CD4-positive, CD25-positive, alpha-beta regulatory T cell (primary cell): Measurements from ENCODE around the gene SERINC5. TPM values are rescaled to one million over a fixed set of nuclear protein-coding genes. Genes with fewer than 3 reads are reported as not detected.
A peak's percentile ranks its signal among the peaks of the same experiment; 100 is the strongest.
"Not testable (repeated sequence)": the region's sequence is repeated elsewhere in the genome, so short reads cannot be mapped to it uniquely, and the experiment has no call there.

Experiments
- ATAC-seq, 2 donors: fragments of 150-1000 bp; cut with Tn5 transposase; one replicate each; pipeline ENCODE4 v1.10.0; 2021; ENCODE audit warnings: low read depth in 2 of 2, moderate number of reproducible peaks in 2 of 2, moderate library complexity in 1 of 2
- DNase-seq, 3 donors: peaks; one replicate each; pipeline versions ENCODE4 v3.0.0 to v3.0.0-alpha.2; 2012 to 2022; ENCODE audit warnings: mixed read lengths in 1 of 3
- H3K27ac ChIP-seq: one replicate; pipeline ENCODE4 v1.7.0; 2013; ENCODE audit warnings: mild to moderate bottlenecking, low read length; ENCODE audit not compliant: insufficient read depth, poor library complexity, severe bottlenecking
- H3K27me3 ChIP-seq: one replicate; pipeline ENCODE4 v1.7.0; 2013; ENCODE audit warnings: low read length; ENCODE audit not compliant: control insufficient read depth, insufficient read depth
- H3K36me3 ChIP-seq: one replicate; pipeline ENCODE4 v1.7.0; 2013; ENCODE audit warnings: mild to moderate bottlenecking, low read length, moderate library complexity; ENCODE audit not compliant: control insufficient read depth, insufficient read depth
- H3K4me1 ChIP-seq: 2 replicates; pipeline ENCODE4 v1.7.0; 2013; ENCODE audit warnings: mild to moderate bottlenecking, low read length; ENCODE audit not compliant: insufficient read depth, control insufficient read depth, poor library complexity, severe bottlenecking
- H3K4me3 ChIP-seq: one replicate; pipeline ENCODE4 v1.7.0; 2013; ENCODE audit warnings: low read depth, mild to moderate bottlenecking, low read length, moderate library complexity
- H3K9me3 ChIP-seq, 2 experiments: 1 replicate in 1 of 2; 2 replicates in 1 of 2; pipeline ENCODE4 v1.7.0; 2013; ENCODE audit warnings: low read length in 2 of 2, mild to moderate bottlenecking in 1 of 2, moderate library complexity in 1 of 2; ENCODE audit not compliant: control insufficient read depth in 2 of 2
- H3K27ac Mint-ChIP-seq, 3 donors: one replicate each; pipeline ENCODE4 v1.8.0; 2020 to 2022; ENCODE audit warnings: mild to moderate bottlenecking in 3 of 3, mixed read lengths in 3 of 3, moderate library complexity in 2 of 3
- H3K27me3 Mint-ChIP-seq: one replicate; pipeline ENCODE4 v1.8.0; 2022; ENCODE audit warnings: mild to moderate bottlenecking, mixed read lengths
- H3K36me3 Mint-ChIP-seq: one replicate; pipeline ENCODE4 v1.8.0; 2020; ENCODE audit warnings: mixed read lengths
- H3K4me1 Mint-ChIP-seq, 4 donors: one replicate each; pipeline ENCODE4 v1.8.0; 2020 to 2022; ENCODE audit warnings: mixed read lengths in 4 of 4, mild to moderate bottlenecking in 1 of 4
- H3K4me3 Mint-ChIP-seq, 4 donors: one replicate each; pipeline ENCODE4 v1.8.0; 2020 to 2022; ENCODE audit warnings: mild to moderate bottlenecking in 4 of 4, mixed read lengths in 4 of 4, moderate library complexity in 3 of 4
- H3K9me3 Mint-ChIP-seq, 7 donors: one replicate each; pipeline ENCODE4 v1.8.0; 2020 to 2022; ENCODE audit warnings: mixed read lengths in 7 of 7, mild to moderate bottlenecking in 3 of 7, moderate library complexity in 2 of 7
- polyA plus RNA-seq, 4 donors: library from polyadenylated mRNA; unstranded; fragments of 300-500 nt; fragmentation: Illumina TruSeq; gene quantifications; one replicate each; pipeline ENCODE4 v1.2.3, GENCODE V29; 2021
- total RNA-seq: library from RNA; stranded (reverse); gene quantifications from one replicate; pipeline ENCODE4 v1.2.3, GENCODE V29; 2022

Gene SERINC5
- total and polyA plus RNA-seq, 5 donors from 2014 or later = 12.7 to 80.3 (median 16.9) TPM

GRCh38 chr5:80205846-80206245 is 50.0 kb downstream of the SERINC5 start:
- peak overlapping the region; percentile 8 to 55 (median 34) for H3K4me3 Mint-ChIP-seq
- H3K4me1 Mint-ChIP-seq = peaks cover 25 to 87% (median 62%) of the 10 kb centered on the region in 4 donors
- H3K9me3 Mint-ChIP-seq = peaks cover 0 to 1% (median 0%) of the 10 kb centered on the region in 7 donors
- peaks cover 31% of the 10 kb centered on the region for H3K36me3 Mint-ChIP-seq
- H3K27ac Mint-ChIP-seq = peak overlapping the region; percentile 69 to 97 (median 90)
- no peaks in the 10 kb centered on the region for H3K9me3 ChIP-seq
- ATAC-seq (no peak), DNase-seq (no peak)
- H3K4me1 ChIP-seq = peaks cover 22% of the 10 kb centered on the region
- peaks cover 23% of the 10 kb centered on the region for H3K36me3 ChIP-seq
- peak overlapping the region; percentile 29 for H3K4me3 ChIP-seq
- peak overlapping the region; percentile 30 for H3K27ac ChIP-seq
- no peaks in the 10 kb centered on the region for H3K27me3 ChIP-seq
- H3K27me3 Mint-ChIP-seq = no peaks in the 10 kb centered on the region

DNA sequence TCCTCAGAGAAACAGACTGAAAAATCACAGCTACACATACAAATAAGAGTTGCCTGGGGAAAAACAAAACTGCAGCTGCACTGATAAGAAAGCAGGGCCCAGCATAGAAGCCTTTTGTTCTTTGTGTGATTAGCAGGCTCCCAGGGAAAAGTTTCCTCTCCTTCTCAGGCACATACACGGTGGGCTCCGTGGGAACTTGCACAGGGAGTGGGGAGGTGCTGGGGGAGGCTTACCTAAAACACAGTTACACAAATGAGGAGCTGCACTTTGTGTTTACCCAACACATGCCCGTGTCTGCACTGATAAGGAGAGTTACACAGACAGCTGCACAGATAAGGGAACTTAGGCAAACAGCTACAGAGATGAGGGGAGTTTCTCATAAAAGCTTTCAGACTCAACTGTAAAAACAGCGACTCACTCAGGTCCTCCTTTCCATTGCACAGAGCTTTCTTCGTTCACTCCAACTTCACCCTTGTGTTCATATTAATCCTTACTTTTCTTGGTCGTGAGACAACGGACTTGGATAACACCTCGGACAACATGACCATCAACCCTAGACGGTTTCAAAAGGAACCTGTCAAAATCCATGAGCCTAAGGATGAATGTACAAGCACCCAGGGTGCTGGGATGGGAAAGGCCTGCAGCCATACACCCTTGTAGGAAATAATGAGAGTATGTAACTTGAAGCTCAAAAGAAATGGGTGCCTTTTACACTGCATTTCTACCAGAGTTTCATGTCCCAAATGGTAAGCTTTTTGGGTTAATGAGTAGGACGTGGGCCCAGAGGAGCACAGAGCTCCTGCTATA is 50.8 kb downstream of the SERINC5 start:
- Mint-ChIP-seq H3K27ac (peak overlapping the region; percentile 69 to 97 (median 90)), H3K27me3 (no peaks in the 10 kb centered on the region), H3K4me1 (peaks cover 18 to 84% (median 57%) of the 10 kb centered on the region in 4 donors), H3K9me3 (peaks cover 0 to 1% (median 0%) of the 10 kb centered on the region in 7 donors), H3K4me3 (peak overlapping the region in 3 of 4 donors; percentile 30 to 63 (median 35)), H3K36me3 (peaks cover 27% of the 10 kb centered on the region)
- Histone ChIP-seq H3K4me1 (peaks cover 21% of the 10 kb centered on the region), H3K36me3 (peaks cover 28% of the 10 kb centered on the region), H3K27me3 (no peaks in the 10 kb centered on the region), H3K27ac (no peak overlapping the region), H3K4me3 (peak overlapping the region; percentile 16), H3K9me3 (no peaks in the 10 kb centered on the region)
- DNase-seq = peak in 1 of 3 donors; percentile 42
- peak; percentile 72 to 77 for ATAC-seq

GRCh38 chr5:80201763-80202162 is 54.1 kb downstream of the SERINC5 start:
- H3K27ac ChIP-seq, H3K9me3 Mint-ChIP-seq, ATAC-seq, H3K4me3 ChIP-seq, H3K9me3 ChIP-seq, DNase-seq, H3K27me3 ChIP-seq, H3K27me3 Mint-ChIP-seq, H3K4me3 Mint-ChIP-seq: not testable (repeated sequence)
- H3K4me1 Mint-ChIP-seq = peaks cover 11 to 80% (median 59%) of the 10 kb centered on the region in 4 donors
- Histone ChIP-seq H3K36me3 (peaks cover 36% of the 10 kb centered on the region), H3K4me1 (peaks cover 14% of the 10 kb centered on the region)
- H3K36me3 Mint-ChIP-seq = peaks cover 49% of the 10 kb centered on the region
- peak overlapping the region; percentile 76 to 86 (median 84) for H3K27ac Mint-ChIP-seq

DNA sequence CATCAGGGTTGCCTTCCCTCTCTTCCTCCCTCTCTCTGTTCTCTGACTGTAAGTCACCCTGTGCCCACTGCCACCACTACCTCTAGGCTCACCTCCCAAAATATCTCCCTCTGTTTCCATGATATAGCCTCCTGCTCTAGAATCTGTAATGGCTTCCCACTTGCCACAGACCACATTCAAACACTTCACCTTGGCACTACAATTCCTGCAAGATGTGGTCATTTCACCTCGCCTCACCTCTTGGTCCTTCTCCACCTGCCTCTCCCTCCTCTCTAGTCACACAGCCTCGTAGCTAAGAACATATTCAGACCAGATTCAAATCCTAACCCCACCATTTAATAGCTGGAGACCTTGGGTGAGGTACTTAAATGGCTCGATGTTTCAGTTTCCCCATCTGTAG is 56.9 kb downstream of the SERINC5 start:
- Mint-ChIP-seq H3K4me1 (peaks cover 10 to 77% (median 51%) of the 10 kb centered on the region in 4 donors), H3K36me3 (peaks cover 59% of the 10 kb centered on the region), H3K27ac (peak overlapping the region; percentile 75 to 79 (median 77)), H3K27me3 (no peaks in the 10 kb centered on the region), H3K9me3 (no peaks in the 10 kb centered on the region), H3K4me3 (peak overlapping the region in 2 of 4 donors; percentile 26 to 34)
- Histone ChIP-seq H3K27ac (no peak overlapping the region), H3K36me3 (peaks cover 40% of the 10 kb centered on the region), H3K27me3 (no peaks in the 10 kb centered on the region), H3K4me3 (no peak overlapping the region), H3K4me1 (peaks cover 9% of the 10 kb centered on the region), H3K9me3 (no peaks in the 10 kb centered on the region)
- ATAC-seq (no peak), DNase-seq (no peak)

- no peak overlapping the region for H3K27ac ChIP-seq
- no peak for ATAC-seq
- H3K4me1 ChIP-seq = peaks cover 14% of the 10 kb centered on the region
- no peak for DNase-seq
- Mint-ChIP-seq H3K9me3 (no peaks in the 10 kb centered on the region), H3K27ac (peak overlapping the region; percentile 25 to 79 (median 77)), H3K27me3 (no peaks in the 10 kb centered on the region), H3K4me1 (peaks cover 14 to 79% (median 55%) of the 10 kb centered on the region in 4 donors), H3K36me3 (peaks cover 60% of the 10 kb centered on the region), H3K4me3 (peak overlapping the region in 1 of 4 donors; percentile 26)
- no peak overlapping the region for H3K4me3 ChIP-seq
- H3K9me3 ChIP-seq = no peaks in the 10 kb centered on the region
- peaks cover 37% of the 10 kb centered on the region for H3K36me3 ChIP-seq
- no peaks in the 10 kb centered on the region for H3K27me3 ChIP-seq
Observed at GRCh38 chr5:80198399-80198798, 57.4 kb downstream of the SERINC5 start.

GRCh38 chr5:80195837-80196400 is 59.9 kb downstream of the SERINC5 start:
- DNase-seq (no peak), ATAC-seq (no peak)
- Mint-ChIP-seq H3K36me3 (peaks cover 42% of the 10 kb centered on the region), H3K9me3 (no peaks in the 10 kb centered on the region), H3K4me1 (peaks cover 25 to 85% (median 64%) of the 10 kb centered on the region in 4 donors), H3K27ac (peak overlapping the region; percentile 60 to 99 (median 93)), H3K27me3 (no peaks in the 10 kb centered on the region), H3K4me3 (peak overlapping the region in 2 of 4 donors; percentile 23 to 44)
- Histone ChIP-seq H3K4me1 (peaks cover 39% of the 10 kb centered on the region), H3K36me3 (peaks cover 17% of the 10 kb centered on the region), H3K4me3 (no peak overlapping the region), H3K27me3 (no peaks in the 10 kb centered on the region), H3K9me3 (no peaks in the 10 kb centered on the region), H3K27ac (peak overlapping the region; percentile 43)

- ATAC-seq = peak in 1 of 2 donors; percentile 32
Observed at GRCh38 chr5:80194468-80194867, 61.4 kb downstream of the SERINC5 start.

More at GRCh38 chr5:80194468-80194867, 61.4 kb downstream of the SERINC5 start:
- Mint-ChIP-seq H3K9me3 (no peaks in the 10 kb centered on the region), H3K27me3 (peaks cover 3% of the 10 kb centered on the region), H3K4me1 (peaks cover 25 to 90% (median 68%) of the 10 kb centered on the region in 4 donors), H3K36me3 (peaks cover 34% of the 10 kb centered on the region), H3K4me3 (peak overlapping the region in 2 of 4 donors; percentile 43 to 71), H3K27ac (peak overlapping the region; percentile 94 to 99 (median 96))
- no peaks in the 10 kb centered on the region for H3K9me3 ChIP-seq
- H3K36me3 ChIP-seq = peaks cover 12% of the 10 kb centered on the region
- DNase-seq = peak in 1 of 3 donors; percentile 69
- H3K27me3 ChIP-seq = no peaks in the 10 kb centered on the region
- peak overlapping the region; percentile 51 for H3K27ac ChIP-seq
- peak overlapping the region; percentile 68 for H3K4me3 ChIP-seq
- peaks cover 50% of the 10 kb centered on the region for H3K4me1 ChIP-seq
